SK-N-SH (cell line): ENCODE data around the gene CD248. TPM values are rescaled to one million over a fixed set of nuclear protein-coding genes. Genes with fewer than 3 reads are reported as not detected.

Experiments
- CTCF ChIA-PET: fragments of 300-600, 350-600 bp; formaldehyde crosslinking; extraction: SDS; loops from one replicate; lab custom pipeline; 2021; lab: Yijun Ruan, JAX
- POLR2A ChIA-PET: fragments of 350-600 bp; sonication (Branson Sonifier 250); formaldehyde crosslinking; extraction: SDS; loops from one replicate; lab custom pipeline; 2020; ENCODE audit warnings: antibody characterized with exemption, inconsistent platforms; lab: Yijun Ruan, JAX
- DNase-seq: peaks from one replicate; pipeline ENCODE4 v3.0.0; 2012
- H2AFZ ChIP-seq: fragments of 200-600 bp; sonication (generic); 2 replicates; pipeline ENCODE4 v1.8.1; 2016; ENCODE audit warnings: antibody characterized with exemption, mild to moderate bottlenecking, low read depth
- H3F3A ChIP-seq: fragments of 200-600 bp; sonication (generic); replicated peaks from 2 replicates; pipeline ENCODE3; 2016; ENCODE audit warnings: antibody characterized with exemption, mild to moderate bottlenecking; ENCODE audit not compliant: insufficient read depth
- H3K27ac ChIP-seq, 2 experiments: fragments of 200-500 bp in 1 of 2; fragments of 200-600 bp in 1 of 2; sonication (Bioruptor generic) in 1 of 2; sonication (generic), shearing (Covaris generic) in 1 of 2; 2 replicates each; pipeline versions ENCODE4 v1.5.1 to v1.6.1; 2014 to 2016; ENCODE audit warnings: low read depth in 2 of 2, inconsistent platforms in 1 of 2, low read length in 1 of 2, mild to moderate bottlenecking in 1 of 2, mixed read lengths in 1 of 2
- H3K27me3 ChIP-seq: fragments of 200-600 bp; sonication (generic), shearing (Covaris generic); 2 replicates; pipeline ENCODE4 v1.6.1; 2016; ENCODE audit warnings: mixed run types; ENCODE audit not compliant: insufficient read depth
- H3K36me3 ChIP-seq, 2 experiments: fragments of 200-500 bp in 1 of 2; fragments of 200-600 bp in 1 of 2; sonication (Bioruptor generic) in 1 of 2; sonication (generic) in 1 of 2; replicated peaks in 1 of 2; 2 replicates each; pipeline versions ENCODE3 to v1.5.1; 2014 to 2016; ENCODE audit warnings: low read length in 1 of 2, mild to moderate bottlenecking in 1 of 2; ENCODE audit not compliant: insufficient read depth in 2 of 2, control insufficient read depth in 1 of 2
- H3K4me1 ChIP-seq, 2 experiments: fragments of 200-500 bp in 1 of 2; fragments of 200-600 bp in 1 of 2; sonication (Bioruptor generic) in 1 of 2; sonication (generic), shearing (Covaris generic) in 1 of 2; 2 replicates each; pipeline versions ENCODE4 v1.5.1 to v1.6.1; 2014 to 2016; ENCODE audit warnings: low read depth in 1 of 2, low read length in 1 of 2, mixed run types in 1 of 2; ENCODE audit not compliant: insufficient read depth in 2 of 2, control insufficient read depth in 1 of 2
- H3K4me2 ChIP-seq: fragments of 200-600 bp; sonication (generic), shearing (Covaris generic); 2 replicates; pipeline ENCODE4 v1.6.1; 2017; ENCODE audit warnings: mixed run types
- H3K4me3 ChIP-seq, 2 experiments: fragments of 200-500 bp in 1 of 2; fragments of 200-600 bp in 1 of 2; sonication (Bioruptor generic) in 1 of 2; sonication (generic), shearing (Covaris generic) in 1 of 2; 2 replicates each; pipeline versions ENCODE4 v1.5.1 to v1.8.1; 2014 to 2016; ENCODE audit warnings: low read depth in 2 of 2, inconsistent platforms in 1 of 2, low read length in 1 of 2, mild to moderate bottlenecking in 1 of 2, mixed read lengths in 1 of 2, moderate library complexity in 1 of 2
- H3K79me2 ChIP-seq: fragments of 200-600 bp; sonication (generic); 2 replicates; pipeline ENCODE4 v1.8.1; 2017; ENCODE audit warnings: mild to moderate bottlenecking; ENCODE audit not compliant: insufficient read depth
- H3K9ac ChIP-seq: fragments of 200-600 bp; sonication (generic); 2 replicates; pipeline ENCODE4 v1.6.1; 2017; ENCODE audit warnings: mixed run types
- H3K9me2 ChIP-seq: fragments of 200-600 bp; sonication (generic); 2 replicates; pipeline ENCODE4 v1.6.1; 2017; ENCODE audit warnings: mixed run types
- H3K9me3 ChIP-seq: fragments of 200-600 bp; sonication (generic); 2 replicates; pipeline ENCODE4 v1.6.1; 2017; ENCODE audit warnings: mixed run types, mild to moderate bottlenecking, moderate library complexity
- H4K20me1 ChIP-seq: fragments of 200-600 bp; sonication (generic); 2 replicates; pipeline ENCODE4 v1.6.1; 2017; ENCODE audit warnings: mild to moderate bottlenecking, mixed run types; ENCODE audit not compliant: insufficient read depth
- ELF1 ChIP-seq: IDR thresholded peaks from 2 replicates; pipeline ENCODE4 v1.4.0; 2012
- FOSL2 ChIP-seq: IDR thresholded peaks from 2 replicates; pipeline ENCODE4 v1.4.0; 2012; ENCODE audit warnings: low read depth, mild to moderate bottlenecking, moderate library complexity, borderline replicate concordance
- FOXJ3 ChIP-seq: sonication (generic); formaldehyde crosslinking; IDR thresholded peaks from 2 replicates; pipeline ENCODE4 v1.5.1; 2020; ENCODE audit warnings: mild to moderate bottlenecking, missing genetic modification reagents
- GABPA ChIP-seq: IDR thresholded peaks from 2 replicates; pipeline ENCODE4 v1.4.0; 2012; ENCODE audit warnings: low read depth, mild to moderate bottlenecking
- GATA2 ChIP-seq: sonication (generic); formaldehyde crosslinking; IDR thresholded peaks from 2 replicates; pipeline ENCODE4 v1.5.0; 2020; ENCODE audit warnings: mild to moderate bottlenecking, missing genetic modification reagents
- MXI1 ChIP-seq: IDR thresholded peaks from 2 replicates; pipeline ENCODE4 v1.6.1; 2012; ENCODE audit warnings: mild to moderate bottlenecking, low read depth, low read length, improper control_type of control experiment
- NRF1 ChIP-seq: IDR thresholded peaks from 2 replicates; pipeline ENCODE4 v1.6.1; 2012; ENCODE audit warnings: low read depth, mild to moderate bottlenecking, low read length
- RFX5 ChIP-seq: IDR thresholded peaks from 2 replicates; pipeline ENCODE4 v1.6.1; 2012; ENCODE audit warnings: mild to moderate bottlenecking, improper control_type of control experiment, low read length
- RXRA ChIP-seq: IDR thresholded peaks from 2 replicates; pipeline ENCODE4 v1.4.0; 2012; ENCODE audit warnings: low read depth, mild to moderate bottlenecking, borderline replicate concordance
- SMC3 ChIP-seq: IDR thresholded peaks from 2 replicates; pipeline ENCODE4 v1.6.1; 2012; ENCODE audit warnings: low read depth, low read length, improper control_type of control experiment
- YY1 ChIP-seq: IDR thresholded peaks from 2 replicates; pipeline ENCODE4 v1.4.0; 2012; ENCODE audit warnings: low read depth, mild to moderate bottlenecking
- WGBS: methylation state at CpG from one replicate; pipeline ENCODE4 v1.1.6; 2017; ENCODE audit warnings: low lambda C conversion rate; 5-methylcytosine and 5-hydroxymethylcytosine counted together
- polyA plus RNA-seq, 3 experiments: library from polyadenylated mRNA; depleted of rRNA; stranded (reverse); fragments of >200 nt; gene quantifications; 2 replicates each; pipeline ENCODE4 v1.2.3, GENCODE V29; 2012
- TF ChIP-seq, protein P1 (sequence below): IDR thresholded peaks from 2 replicates; pipeline ENCODE4; 2012
- TF ChIP-seq, protein P2 (sequence below): fragments of 150-350 bp; IDR thresholded peaks from 2 replicates; pipeline ENCODE4 v1.6.1; 2016; ENCODE audit warnings: mild to moderate bottlenecking, low read depth, low read length
- TF ChIP-seq, protein P3 (sequence below): fragments of 200-600 bp; sonication (generic); IDR thresholded peaks from 2 replicates; pipeline ENCODE4 v1.6.1; 2017; ENCODE audit warnings: antibody characterized with exemption, mild to moderate bottlenecking, moderate library complexity
- TF ChIP-seq, protein P4 (sequence below): IDR thresholded peaks from 2 replicates; pipeline ENCODE4 v1.4.0; 2012; ENCODE audit warnings: low read depth, borderline replicate concordance
- TF ChIP-seq, protein P5 (sequence below): IDR thresholded peaks from 2 replicates; pipeline ENCODE4 v1.4.0; 2012; ENCODE audit warnings: low read depth

Gene CD248
- polyA plus RNA-seq, 1 of the 3 experiments (the other 2 are of a cell fraction), result 7.7 TPM

DNA sequence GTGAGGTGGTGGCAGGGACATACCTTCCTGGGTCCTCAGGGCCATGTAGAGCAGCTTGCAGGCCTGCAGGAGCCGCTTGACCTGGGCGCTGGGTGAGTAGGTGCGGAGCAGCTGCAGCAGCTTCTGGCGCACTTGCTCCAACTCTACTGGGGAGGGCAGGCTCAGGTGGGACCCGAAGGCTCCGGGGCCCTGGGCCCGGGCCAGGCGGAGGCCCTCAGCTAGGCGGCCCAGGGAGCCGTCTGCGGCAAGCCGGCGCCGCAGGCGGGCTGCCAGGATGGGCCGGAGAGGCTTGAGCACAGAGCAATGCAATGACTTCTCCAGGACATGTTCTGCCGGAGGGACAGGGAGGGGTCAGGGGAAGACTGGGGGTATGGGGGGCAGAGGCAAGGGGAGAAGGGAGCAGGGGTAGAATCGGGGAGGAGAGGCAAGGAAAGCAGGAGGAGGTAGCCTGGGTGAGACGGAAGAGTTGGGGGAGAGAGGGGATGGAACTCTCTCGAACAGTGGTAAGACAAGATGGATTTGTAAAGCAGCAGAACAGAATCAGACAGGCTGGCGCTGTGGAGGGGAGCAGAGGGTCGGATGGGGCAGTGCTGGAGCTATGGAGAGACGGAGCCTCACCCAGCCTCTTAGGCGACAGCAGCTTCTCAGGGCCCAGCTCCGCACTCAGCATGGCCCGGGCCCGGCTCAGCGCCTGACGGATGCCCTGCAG is 17.2 kb upstream of the CD248 start:
- Histone ChIP-seq H3K27ac (no peak overlapping the region), H4K20me1 (no peaks in the 10 kb centered on the region; the same call in 1 of the 2 replicates), H3K4me3 (no peak overlapping the region), H3K9me3 (no peaks in the 10 kb centered on the region), H3K9me2 (no peaks in the 10 kb centered on the region), H3F3A (peaks cover 12% of the 10 kb centered on the region), H3K4me1 (peaks cover 24 to 43% of the 10 kb centered on the region in 2 experiments), H3K9ac (no peak overlapping the region), H3K4me2 (peak overlapping the region; percentile 90; the same call in 1 of the 2 replicates), H3K27me3 (no peaks in the 10 kb centered on the region), H2AFZ (no peak overlapping the region), H3K79me2 (peaks cover 17% of the 10 kb centered on the region), H3K36me3 (peaks cover 11 to 30% of the 10 kb centered on the region in 2 experiments)
- WGBS, result 89% methylated on average over 21 of the region's 29 CpGs
- peak; percentile 16 for DNase-seq
- no peak for TF ChIP-seq NRF1
- no peak for TF ChIP-seq FOSL2
- TF ChIP-seq GABPA, result no peak
- TF ChIP-seq, protein P1, sequence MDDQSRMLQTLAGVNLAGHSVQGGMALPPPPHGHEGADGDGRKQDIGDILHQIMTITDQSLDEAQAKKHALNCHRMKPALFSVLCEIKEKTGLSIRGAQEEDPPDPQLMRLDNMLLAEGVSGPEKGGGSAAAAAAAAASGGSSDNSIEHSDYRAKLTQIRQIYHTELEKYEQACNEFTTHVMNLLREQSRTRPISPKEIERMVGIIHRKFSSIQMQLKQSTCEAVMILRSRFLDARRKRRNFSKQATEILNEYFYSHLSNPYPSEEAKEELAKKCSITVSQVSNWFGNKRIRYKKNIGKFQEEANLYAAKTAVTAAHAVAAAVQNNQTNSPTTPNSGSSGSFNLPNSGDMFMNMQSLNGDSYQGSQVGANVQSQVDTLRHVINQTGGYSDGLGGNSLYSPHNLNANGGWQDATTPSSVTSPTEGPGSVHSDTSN, result no peak
- no peak for TF ChIP-seq FOXJ3 (CRISPR knock-in tag)
- TF ChIP-seq, protein P2, sequence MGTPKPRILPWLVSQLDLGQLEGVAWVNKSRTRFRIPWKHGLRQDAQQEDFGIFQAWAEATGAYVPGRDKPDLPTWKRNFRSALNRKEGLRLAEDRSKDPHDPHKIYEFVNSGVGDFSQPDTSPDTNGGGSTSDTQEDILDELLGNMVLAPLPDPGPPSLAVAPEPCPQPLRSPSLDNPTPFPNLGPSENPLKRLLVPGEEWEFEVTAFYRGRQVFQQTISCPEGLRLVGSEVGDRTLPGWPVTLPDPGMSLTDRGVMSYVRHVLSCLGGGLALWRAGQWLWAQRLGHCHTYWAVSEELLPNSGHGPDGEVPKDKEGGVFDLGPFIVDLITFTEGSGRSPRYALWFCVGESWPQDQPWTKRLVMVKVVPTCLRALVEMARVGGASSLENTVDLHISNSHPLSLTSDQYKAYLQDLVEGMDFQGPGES, result no peak
- TF ChIP-seq RFX5, result no peak
- TF ChIP-seq MXI1, result no peak
- TF ChIP-seq, protein P3, sequence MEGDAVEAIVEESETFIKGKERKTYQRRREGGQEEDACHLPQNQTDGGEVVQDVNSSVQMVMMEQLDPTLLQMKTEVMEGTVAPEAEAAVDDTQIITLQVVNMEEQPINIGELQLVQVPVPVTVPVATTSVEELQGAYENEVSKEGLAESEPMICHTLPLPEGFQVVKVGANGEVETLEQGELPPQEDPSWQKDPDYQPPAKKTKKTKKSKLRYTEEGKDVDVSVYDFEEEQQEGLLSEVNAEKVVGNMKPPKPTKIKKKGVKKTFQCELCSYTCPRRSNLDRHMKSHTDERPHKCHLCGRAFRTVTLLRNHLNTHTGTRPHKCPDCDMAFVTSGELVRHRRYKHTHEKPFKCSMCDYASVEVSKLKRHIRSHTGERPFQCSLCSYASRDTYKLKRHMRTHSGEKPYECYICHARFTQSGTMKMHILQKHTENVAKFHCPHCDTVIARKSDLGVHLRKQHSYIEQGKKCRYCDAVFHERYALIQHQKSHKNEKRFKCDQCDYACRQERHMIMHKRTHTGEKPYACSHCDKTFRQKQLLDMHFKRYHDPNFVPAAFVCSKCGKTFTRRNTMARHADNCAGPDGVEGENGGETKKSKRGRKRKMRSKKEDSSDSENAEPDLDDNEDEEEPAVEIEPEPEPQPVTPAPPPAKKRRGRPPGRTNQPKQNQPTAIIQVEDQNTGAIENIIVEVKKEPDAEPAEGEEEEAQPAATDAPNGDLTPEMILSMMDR, result no peak
- TF ChIP-seq RXRA, result no peak
- TF ChIP-seq, protein P4, sequence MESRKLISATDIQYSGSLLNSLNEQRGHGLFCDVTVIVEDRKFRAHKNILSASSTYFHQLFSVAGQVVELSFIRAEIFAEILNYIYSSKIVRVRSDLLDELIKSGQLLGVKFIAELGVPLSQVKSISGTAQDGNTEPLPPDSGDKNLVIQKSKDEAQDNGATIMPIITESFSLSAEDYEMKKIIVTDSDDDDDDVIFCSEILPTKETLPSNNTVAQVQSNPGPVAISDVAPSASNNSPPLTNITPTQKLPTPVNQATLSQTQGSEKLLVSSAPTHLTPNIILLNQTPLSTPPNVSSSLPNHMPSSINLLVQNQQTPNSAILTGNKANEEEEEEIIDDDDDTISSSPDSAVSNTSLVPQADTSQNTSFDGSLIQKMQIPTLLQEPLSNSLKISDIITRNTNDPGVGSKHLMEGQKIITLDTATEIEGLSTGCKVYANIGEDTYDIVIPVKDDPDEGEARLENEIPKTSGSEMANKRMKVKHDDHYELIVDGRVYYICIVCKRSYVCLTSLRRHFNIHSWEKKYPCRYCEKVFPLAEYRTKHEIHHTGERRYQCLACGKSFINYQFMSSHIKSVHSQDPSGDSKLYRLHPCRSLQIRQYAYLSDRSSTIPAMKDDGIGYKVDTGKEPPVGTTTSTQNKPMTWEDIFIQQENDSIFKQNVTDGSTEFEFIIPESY, result no peak
- TF ChIP-seq, protein P5, sequence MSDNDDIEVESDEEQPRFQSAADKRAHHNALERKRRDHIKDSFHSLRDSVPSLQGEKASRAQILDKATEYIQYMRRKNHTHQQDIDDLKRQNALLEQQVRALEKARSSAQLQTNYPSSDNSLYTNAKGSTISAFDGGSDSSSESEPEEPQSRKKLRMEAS, result no peak
- no peak for TF ChIP-seq GATA2 (CRISPR knock-in tag)
- no peak for TF ChIP-seq YY1
- no peak for TF ChIP-seq SMC3
- TF ChIP-seq ELF1, result no peak
- ChIA-PET CTCF (interaction anchor here (0.7 to 8.8 kb wide), 10 partner anchors 11 to 111 kb away, joined by 3 to 280 read pairs (median 8); partner anchors contain the start of genes B4GAT1, BRMS1 and CD248), POLR2A (interaction anchor here (3.2 kb wide), 1 partner anchor 21 kb away, joined by 33 read pairs; no protein-coding TSS in a partner anchor)
